ENCODE results near the gene PQBP1. TPM values are rescaled to one million over a fixed set of nuclear protein-coding genes. Genes with fewer than 3 reads are reported as not detected.

The PQBP1 gene
- total RNA-seq, 1 experiment from 2014 or later = 53.2 TPM

- no peak for DNase-seq (ENCODE audit: low read depth)
Measured at GRCh38 chrX:48923771-48924170, 26.0 kb downstream of the PQBP1 start.

- DNase-seq (ENCODE audit: low read depth) = no peak
Measured at GRCh38 chrX:48924270-48924669, 26.5 kb downstream of the PQBP1 start.

GRCh38 chrX:48927123-48927522, 29.4 kb downstream of the PQBP1 start:
- no peak for DNase-seq (ENCODE audit: low read depth)

- no peak for DNase-seq (ENCODE audit: low read depth)
Measured at GRCh38 chrX:48927736-48928382, 30.1 kb downstream of the PQBP1 start.

GRCh38 chrX:48933757-48934156, 36.0 kb downstream of the PQBP1 start:
- DNase-seq (ENCODE audit: low read depth) = no peak

GRCh38 chrX:48934581-48935300, 37.0 kb downstream of the PQBP1 start:
- no peak for DNase-seq (ENCODE audit: low read depth)

GRCh38 chrX:48935301-48935670, 37.6 kb downstream of the PQBP1 start:
- no peak for DNase-seq (ENCODE audit: low read depth)

- DNase-seq (ENCODE audit: low read depth) = no peak
Measured at GRCh38 chrX:48936429-48937053, 38.8 kb downstream of the PQBP1 start.

GRCh38 chrX:48937054-48937907, 39.6 kb downstream of the PQBP1 start:
- DNase-seq (ENCODE audit: low read depth) = no peak

GRCh38 chrX:48938721-48939425, 41.1 kb downstream of the PQBP1 start:
- no peak for DNase-seq (ENCODE audit: low read depth)

- DNase-seq (ENCODE audit: low read depth) = no peak
Measured at GRCh38 chrX:48939524-48940228, 41.9 kb downstream of the PQBP1 start.

GRCh38 chrX:48940404-48940955, 42.8 kb downstream of the PQBP1 start:
- DNase-seq (ENCODE audit: low read depth) = no peak

GRCh38 chrX:48942895-48943294, 45.2 kb downstream of the PQBP1 start:
- DNase-seq (ENCODE audit: low read depth) = no peak

- DNase-seq (ENCODE audit: low read depth) = peak; percentile 29
Measured at GRCh38 chrX:48945517-48946348, 48.0 kb downstream of the PQBP1 start.

- no peak for DNase-seq (ENCODE audit: low read depth)
Measured at GRCh38 chrX:48948589-48948988, 50.9 kb downstream of the PQBP1 start.
